Sigmoid colon (tissue), 4 donors: ENCODE measurements around the gene LSM14B.

Source experiments
- EP300 ChIP-seq, 4 donors: sonication (generic); formaldehyde crosslinking; IDR thresholded peaks; one replicate each; pipeline ENCODE4 v1.6.1; 2017; ENCODE audit warnings: antibody characterized with exemption in 4 of 4
- POLR2AphosphoS5 ChIP-seq, 4 donors: sonication (generic); formaldehyde crosslinking; IDR thresholded peaks; one replicate each; pipeline ENCODE4 v1.6.1; 2017; ENCODE audit warnings: antibody characterized with exemption in 4 of 4
- TF ChIP-seq, protein P1 (sequence below), 4 experiments: fragments of 450-650 bp in 3 of 4; fragments of 200-600 bp in 1 of 4; IDR thresholded peaks; one replicate each; pipeline ENCODE4 v1.5.1; 2016 to 2019; ENCODE audit warnings: antibody characterized with exemption in 4 of 4, mild to moderate bottlenecking in 3 of 4, moderate library complexity in 2 of 4

DNA sequence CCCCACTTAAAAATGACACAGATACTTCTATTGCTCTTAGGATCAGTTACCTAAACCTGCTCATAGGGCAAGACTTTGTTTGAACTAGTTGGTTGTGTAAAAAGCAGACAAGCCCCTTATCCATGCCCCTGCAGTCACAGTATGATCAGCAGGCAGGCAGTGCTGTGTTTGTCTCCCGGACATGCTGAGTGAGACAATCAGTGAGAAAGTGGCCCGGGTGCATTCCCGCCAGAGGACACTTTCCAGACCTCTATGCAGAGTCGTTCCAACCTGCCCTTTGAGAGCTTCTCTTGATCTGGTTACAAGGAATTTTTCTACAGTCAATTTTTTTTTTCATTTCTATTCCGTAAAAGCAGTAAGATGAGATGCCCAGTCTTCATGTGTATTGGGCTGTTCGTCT, 6.2 kb downstream of the LSM14B start:
- no peak for TF ChIP-seq EP300 (IDR thresholded peaks at IDR 0.05)
- TF ChIP-seq, protein P1, sequence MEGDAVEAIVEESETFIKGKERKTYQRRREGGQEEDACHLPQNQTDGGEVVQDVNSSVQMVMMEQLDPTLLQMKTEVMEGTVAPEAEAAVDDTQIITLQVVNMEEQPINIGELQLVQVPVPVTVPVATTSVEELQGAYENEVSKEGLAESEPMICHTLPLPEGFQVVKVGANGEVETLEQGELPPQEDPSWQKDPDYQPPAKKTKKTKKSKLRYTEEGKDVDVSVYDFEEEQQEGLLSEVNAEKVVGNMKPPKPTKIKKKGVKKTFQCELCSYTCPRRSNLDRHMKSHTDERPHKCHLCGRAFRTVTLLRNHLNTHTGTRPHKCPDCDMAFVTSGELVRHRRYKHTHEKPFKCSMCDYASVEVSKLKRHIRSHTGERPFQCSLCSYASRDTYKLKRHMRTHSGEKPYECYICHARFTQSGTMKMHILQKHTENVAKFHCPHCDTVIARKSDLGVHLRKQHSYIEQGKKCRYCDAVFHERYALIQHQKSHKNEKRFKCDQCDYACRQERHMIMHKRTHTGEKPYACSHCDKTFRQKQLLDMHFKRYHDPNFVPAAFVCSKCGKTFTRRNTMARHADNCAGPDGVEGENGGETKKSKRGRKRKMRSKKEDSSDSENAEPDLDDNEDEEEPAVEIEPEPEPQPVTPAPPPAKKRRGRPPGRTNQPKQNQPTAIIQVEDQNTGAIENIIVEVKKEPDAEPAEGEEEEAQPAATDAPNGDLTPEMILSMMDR (IDR thresholded peaks at IDR 0.05), result no peak
- TF ChIP-seq POLR2AphosphoS5 (IDR thresholded peaks at IDR 0.05), result no peak
